Smooth muscle cell (in vitro differentiated cells): Measurements from ENCODE around the gene TSPYL6. TPM values are rescaled to one million over a fixed set of nuclear protein-coding genes. Genes with fewer than 3 reads are reported as not detected.

Source experiments
- DNase-seq: peaks from one replicate; lab custom pipeline; 2025; ENCODE audit not compliant: unreplicated experiment; lab: John Stamatoyannopoulos, UW
- H2AFZ ChIP-seq: fragments of 200-600 bp; sonication (generic); 2 replicates; pipeline ENCODE4 v1.6.0; 2016; ENCODE audit warnings: antibody characterized with exemption, low read depth, mild to moderate bottlenecking
- H3F3A ChIP-seq: fragments of 200-600 bp; sonication (generic); 2 replicates; pipeline ENCODE4 v1.6.0; 2017; ENCODE audit warnings: antibody characterized with exemption, low read depth
- H3K27ac ChIP-seq: fragments of 200-600 bp; sonication (generic); 2 replicates; pipeline ENCODE4 v1.5.1; 2016; ENCODE audit warnings: low read depth, mild to moderate bottlenecking
- H3K27me3 ChIP-seq: fragments of 200-600 bp; sonication (generic); 2 replicates; pipeline ENCODE4 v1.6.1; 2016; ENCODE audit warnings: low read depth, mild to moderate bottlenecking
- H3K36me3 ChIP-seq: fragments of 200-600 bp; sonication (generic); 2 replicates; pipeline ENCODE4 v1.5.1; 2016; ENCODE audit warnings: low read depth
- H3K4me1 ChIP-seq: fragments of 200-600 bp; sonication (generic); 2 replicates; pipeline ENCODE4 v1.5.1; 2016; ENCODE audit warnings: low read depth
- H3K4me2 ChIP-seq: fragments of 200-600 bp; sonication (generic); 2 replicates; pipeline ENCODE4 v1.6.0; 2016; ENCODE audit warnings: mild to moderate bottlenecking
- H3K4me3 ChIP-seq: fragments of 200-600 bp; sonication (generic); 2 replicates; pipeline ENCODE4 v1.5.1; 2016; ENCODE audit warnings: mild to moderate bottlenecking
- H3K79me2 ChIP-seq: fragments of 200-600 bp; sonication (generic); 2 replicates; pipeline ENCODE4 v1.6.0; 2016; ENCODE audit warnings: low read depth, mild to moderate bottlenecking
- H3K9ac ChIP-seq: fragments of 200-600 bp; sonication (generic); 2 replicates; pipeline ENCODE4 v1.6.0; 2016; ENCODE audit warnings: low read depth
- H3K9me3 ChIP-seq: fragments of 200-600 bp; sonication (generic); replicated peaks from 2 replicates; pipeline ENCODE4 v1.5.1; 2016; ENCODE audit warnings: low read depth
- H4K20me1 ChIP-seq: fragments of 200-600 bp; sonication (generic); 2 replicates; pipeline ENCODE4 v1.6.0; 2016; ENCODE audit warnings: low read depth
- CTCF ChIP-seq: fragments of 200-600 bp; sonication (generic); IDR thresholded peaks from 2 replicates; pipeline ENCODE4 v1.5.1; 2017; ENCODE audit warnings: borderline replicate concordance, mild to moderate bottlenecking, antibody characterized with exemption; ENCODE audit not compliant: insufficient read depth, poor library complexity, severe bottlenecking
- WGBS: methylation state at CpG from one replicate; pipeline ENCODE4 v1.1.7; 2016; ENCODE audit warnings: low lambda C conversion rate; 5-methylcytosine and 5-hydroxymethylcytosine counted together
- polyA plus RNA-seq: library from polyadenylated mRNA; unstranded; fragments of >200 nt; fragmentation: Nextera tagmentation; extraction: Ambion mirVana; gene quantifications from 2 replicates; pipeline ENCODE4 v1.2.1, GENCODE V29; 2016
- total RNA-seq: library from RNA; depleted of rRNA; stranded (reverse); fragments of >200 nt; gene quantifications from 2 replicates; pipeline ENCODE4 v1.2.3, GENCODE V29; 2014

Gene TSPYL6
- total and polyA plus RNA-seq, 2 experiments from 2014 or later: not detected

DNA sequence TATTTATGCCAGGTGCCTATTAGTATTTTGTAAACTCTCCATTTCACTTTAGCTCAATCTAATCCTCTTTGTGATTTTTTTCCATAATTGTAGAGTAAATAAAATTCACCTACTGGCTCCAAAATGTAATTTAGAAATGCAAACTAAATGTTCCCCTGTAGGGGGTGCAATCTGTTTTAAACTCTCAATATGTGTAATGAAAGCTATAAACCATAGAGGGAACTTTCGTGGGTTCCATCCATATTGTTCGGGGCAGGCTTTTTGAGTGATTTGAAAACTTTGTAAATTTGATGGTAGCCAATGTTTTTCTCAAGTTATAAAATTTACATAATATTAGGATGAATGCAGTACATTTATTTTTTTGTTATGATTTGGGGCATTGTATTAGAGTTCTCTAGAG is 49.4 kb downstream of the TSPYL6 start:
- Histone ChIP-seq H3K9me3 (no peaks in the 10 kb centered on the region), H3K27me3 (no peaks in the 10 kb centered on the region), H3K9ac (no peak overlapping the region), H2AFZ (no peak overlapping the region), H3K79me2 (no peaks in the 10 kb centered on the region), H3K4me2 (no peak overlapping the region), H3K27ac (no peak overlapping the region), H3K4me1 (peaks cover 20% of the 10 kb centered on the region), H3K36me3 (no peaks in the 10 kb centered on the region), H3K4me3 (no peak overlapping the region), H3F3A (peaks cover 8% of the 10 kb centered on the region), H4K20me1 (no peaks in the 10 kb centered on the region)
- peak; percentile 56 for TF ChIP-seq CTCF
- 72% methylated on average over 2 of the region's 2 CpGs for WGBS
- no peak for DNase-seq

GRCh38 chr2:54204476-54204875 is 51.6 kb downstream of the TSPYL6 start:
- no peak overlapping the region for H2AFZ ChIP-seq
- no peak overlapping the region for H3K27ac ChIP-seq
- H3K36me3 ChIP-seq: no peaks in the 10 kb centered on the region
- H3F3A ChIP-seq: peaks cover 8% of the 10 kb centered on the region
- DNase-seq: no peak
- TF ChIP-seq CTCF: no peak
- H3K4me1 ChIP-seq: peaks cover 20% of the 10 kb centered on the region
- 61% methylated on average over 2 of the region's 2 CpGs for WGBS
- no peaks in the 10 kb centered on the region for H3K9me3 ChIP-seq
- no peak overlapping the region for H3K4me3 ChIP-seq
- no peaks in the 10 kb centered on the region for H4K20me1 ChIP-seq
- H3K27me3 ChIP-seq: no peaks in the 10 kb centered on the region
- H3K79me2 ChIP-seq: no peaks in the 10 kb centered on the region
- no peak overlapping the region for H3K4me2 ChIP-seq
- H3K9ac ChIP-seq: no peak overlapping the region

Other genes with a start within 250 kb of the TSPYL6 start
- 17.7 and 18.6 TPM in 2 replicates for gene ACYP2, start 140.6 kb downstream of the TSPYL6 start, total RNA-seq
- 12.1 and 19.9 TPM in 2 replicates for gene ACYP2, start 140.6 kb downstream of the TSPYL6 start, polyA plus RNA-seq
- gene SPTBN1, start 200.1 kb upstream of the TSPYL6 start, total RNA-seq: 186 and 215 TPM in 2 replicates
- 76.3 and 78.7 TPM in 2 replicates for gene SPTBN1, start 200.1 kb upstream of the TSPYL6 start, polyA plus RNA-seq